Activated CD4-positive, CD25-positive, alpha-beta regulatory T cell treated with anti-CD3 and anti-CD28 coated beads, Interleukin-2, amount 50 U/mL, for 24 hours (primary cell): ENCODE results near the gene EIF1.

ENCODE experiments used
- ATAC-seq, 2 donors: fragments of 150-1000 bp; cut with Tn5 transposase; one replicate each; pipeline ENCODE4 v1.10.0; 2021; ENCODE audit warnings: mild to moderate bottlenecking in 1 of 2, moderate library complexity in 1 of 2

Gene EIF1

GRCh38 chr17:41705271-41705991 lies 16.7 kb downstream of the EIF1 start:
- ATAC-seq, result no peak

DNA sequence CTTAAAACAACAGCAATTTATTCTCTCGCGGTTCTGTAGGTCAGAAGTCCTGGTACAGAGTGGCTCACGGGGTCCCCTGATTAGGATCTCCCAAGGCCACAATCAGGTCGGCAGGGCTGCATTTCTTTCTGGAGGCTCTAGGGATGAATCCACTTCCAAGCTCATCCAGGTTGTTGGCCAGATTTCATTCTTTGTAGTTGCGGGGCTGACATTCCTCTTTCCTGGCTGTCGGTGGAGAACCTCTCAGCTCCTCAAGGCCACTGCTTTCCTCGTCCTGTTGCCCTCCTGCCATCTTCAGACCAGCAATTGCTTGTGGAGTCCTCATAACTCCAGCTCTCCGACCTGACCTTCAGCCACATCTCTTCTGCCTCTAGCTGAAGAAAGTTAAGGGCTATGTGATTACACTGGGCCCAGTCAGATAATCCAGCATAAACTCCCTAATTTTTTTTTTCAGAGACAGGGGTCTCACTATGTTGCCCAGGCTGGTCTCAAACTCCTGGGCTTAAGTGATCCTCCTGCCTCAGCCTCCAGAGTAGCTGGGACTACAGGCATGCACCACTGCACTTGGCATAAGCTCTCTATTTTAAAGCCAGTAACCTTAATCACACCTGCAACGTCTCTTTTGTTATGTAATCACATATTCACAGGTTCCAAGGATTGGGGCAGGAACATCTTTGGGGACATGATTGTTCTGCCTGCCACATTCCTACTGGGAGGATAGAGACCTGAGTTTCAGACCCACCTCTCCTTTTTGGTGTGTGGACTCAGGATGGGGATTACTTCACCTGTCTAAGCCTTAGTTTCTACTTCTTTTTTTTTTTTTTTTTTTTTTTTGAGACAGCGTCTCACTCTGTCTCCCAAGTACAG lies 19.4 kb downstream of the EIF1 start:
- ATAC-seq, result no peak

GRCh38 chr17:41710472-41711090 lies 21.9 kb downstream of the EIF1 start:
- ATAC-seq, result peak; percentile 89 to 97

- ATAC-seq, result no peak
Measured at GRCh38 chr17:41711669-41712400, 23.1 kb downstream of the EIF1 start, which contains the start of gene GAST. TSS of gene GAST (plus strand) at chr17:41712331. CDS start at chr17:41715437, 3,106 bp downstream.

DNA sequence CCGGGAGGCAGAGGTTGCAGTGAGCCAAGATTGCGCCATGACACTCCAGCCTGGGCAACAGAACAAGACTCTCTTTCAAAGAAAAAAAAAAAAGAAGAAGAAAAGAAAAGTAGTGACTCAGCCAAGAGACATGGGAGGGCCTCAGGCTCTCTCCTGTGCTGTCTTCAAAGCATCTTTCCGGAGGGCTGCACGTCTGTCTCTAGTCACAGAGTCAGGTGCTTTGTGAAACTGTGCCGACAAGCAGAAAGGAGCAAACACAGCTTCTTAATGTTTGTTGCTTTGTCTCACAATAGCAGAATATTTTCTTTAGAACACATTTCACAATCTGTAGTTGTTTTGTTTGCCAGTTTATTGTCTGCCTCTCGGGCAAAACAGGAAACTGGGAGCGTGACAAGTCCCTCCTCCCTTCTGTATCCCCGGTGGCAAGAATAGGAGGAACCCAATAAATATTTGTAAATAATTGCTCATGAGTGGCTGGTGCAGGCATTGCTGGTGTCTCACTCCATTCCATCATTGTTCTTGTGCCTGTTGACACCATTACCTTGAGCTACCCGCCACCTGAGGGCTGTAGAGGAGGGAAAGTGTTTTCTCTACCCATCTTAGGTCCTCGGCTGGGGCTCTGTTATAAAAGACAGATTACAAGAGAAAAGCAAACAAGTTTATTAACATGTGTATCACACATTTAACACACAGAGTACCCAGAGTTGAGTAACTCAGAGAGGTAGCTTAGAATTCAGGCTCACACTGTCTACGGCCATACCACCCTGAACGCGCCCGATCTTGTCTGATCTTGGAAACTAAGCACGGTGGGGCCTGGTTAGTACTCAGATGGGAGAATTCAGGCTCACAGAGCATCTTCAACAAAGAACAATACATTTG lies 29.0 kb downstream of the EIF1 start:
- peak; percentile 81 to 85 for ATAC-seq

- ATAC-seq, result no peak
Measured at GRCh38 chr17:41718287-41718645, 29.6 kb downstream of the EIF1 start.

- no peak for ATAC-seq
Measured at GRCh38 chr17:41722231-41722630, 33.5 kb downstream of the EIF1 start.

DNA sequence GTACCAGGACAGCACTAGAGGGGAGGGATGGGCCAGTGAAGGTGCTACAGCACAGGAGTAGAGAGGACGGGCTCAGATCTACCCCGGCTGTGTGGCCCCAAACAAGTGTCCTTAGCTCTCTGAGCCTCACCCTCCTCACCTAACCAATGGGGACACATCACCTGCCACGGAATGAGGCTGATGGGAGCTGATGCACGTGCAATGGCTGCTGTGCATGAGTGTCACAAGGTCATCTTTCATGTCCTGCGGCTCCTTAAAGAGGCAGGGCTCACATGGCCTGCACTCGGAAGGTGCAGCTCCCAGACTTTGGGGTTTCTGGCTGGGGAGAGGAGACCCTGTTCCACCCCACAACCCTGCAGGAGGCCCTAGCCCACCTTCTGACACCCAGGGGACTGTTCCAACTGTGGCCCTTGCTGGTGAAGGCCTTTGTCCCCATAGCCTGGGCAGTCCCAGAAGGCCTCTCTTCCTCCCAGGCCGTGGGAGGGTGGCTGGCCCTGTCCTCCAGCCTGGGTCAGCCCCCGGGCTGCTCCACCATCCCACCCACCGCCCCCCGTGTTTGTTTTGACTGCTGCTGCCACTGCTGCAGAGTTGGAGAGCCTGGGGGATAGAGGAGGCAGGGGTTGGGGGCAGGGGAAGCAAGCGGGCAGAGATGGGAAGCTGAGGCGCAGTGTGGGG lies 35.3 kb downstream of the EIF1 start:
- ATAC-seq, result no peak

DNA sequence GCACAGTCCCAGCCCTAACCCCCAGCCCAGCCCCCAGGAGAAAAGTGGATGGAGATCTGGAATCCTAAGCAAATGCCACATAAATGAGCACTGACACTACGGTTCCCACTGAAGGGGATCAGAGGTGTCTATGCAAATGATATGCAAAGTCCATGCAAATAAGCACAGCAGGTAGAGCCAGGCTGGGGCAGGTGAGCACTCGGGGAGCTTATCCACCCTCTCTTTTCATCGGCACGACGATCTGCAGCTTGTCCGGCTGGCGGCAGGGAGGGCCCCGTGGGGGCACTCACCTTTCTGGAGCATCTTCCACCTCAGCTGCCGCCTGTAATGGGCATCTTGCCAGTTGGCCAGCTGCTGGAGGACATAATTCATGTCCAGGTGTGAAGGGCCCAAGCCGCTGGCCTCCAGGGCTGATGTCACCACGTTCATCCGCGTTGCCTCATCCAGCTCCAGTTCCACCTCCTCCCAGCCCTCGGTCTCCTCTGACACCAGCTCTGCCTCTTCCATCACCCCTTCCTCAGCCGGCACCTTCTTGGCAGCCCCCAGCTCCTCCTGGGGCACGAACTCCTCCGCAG lies 35.9 kb downstream of the EIF1 start:
- ATAC-seq, result no peak

GRCh38 chr17:41725134-41725533 lies 36.4 kb downstream of the EIF1 start:
- no peak for ATAC-seq

- no peak for ATAC-seq
Measured at GRCh38 chr17:41728056-41728455, 39.4 kb downstream of the EIF1 start.

- ATAC-seq, result no peak
Measured at GRCh38 chr17:41730479-41730878, 41.8 kb downstream of the EIF1 start.

GRCh38 chr17:41731836-41732235 lies 43.2 kb downstream of the EIF1 start:
- no peak for ATAC-seq

DNA sequence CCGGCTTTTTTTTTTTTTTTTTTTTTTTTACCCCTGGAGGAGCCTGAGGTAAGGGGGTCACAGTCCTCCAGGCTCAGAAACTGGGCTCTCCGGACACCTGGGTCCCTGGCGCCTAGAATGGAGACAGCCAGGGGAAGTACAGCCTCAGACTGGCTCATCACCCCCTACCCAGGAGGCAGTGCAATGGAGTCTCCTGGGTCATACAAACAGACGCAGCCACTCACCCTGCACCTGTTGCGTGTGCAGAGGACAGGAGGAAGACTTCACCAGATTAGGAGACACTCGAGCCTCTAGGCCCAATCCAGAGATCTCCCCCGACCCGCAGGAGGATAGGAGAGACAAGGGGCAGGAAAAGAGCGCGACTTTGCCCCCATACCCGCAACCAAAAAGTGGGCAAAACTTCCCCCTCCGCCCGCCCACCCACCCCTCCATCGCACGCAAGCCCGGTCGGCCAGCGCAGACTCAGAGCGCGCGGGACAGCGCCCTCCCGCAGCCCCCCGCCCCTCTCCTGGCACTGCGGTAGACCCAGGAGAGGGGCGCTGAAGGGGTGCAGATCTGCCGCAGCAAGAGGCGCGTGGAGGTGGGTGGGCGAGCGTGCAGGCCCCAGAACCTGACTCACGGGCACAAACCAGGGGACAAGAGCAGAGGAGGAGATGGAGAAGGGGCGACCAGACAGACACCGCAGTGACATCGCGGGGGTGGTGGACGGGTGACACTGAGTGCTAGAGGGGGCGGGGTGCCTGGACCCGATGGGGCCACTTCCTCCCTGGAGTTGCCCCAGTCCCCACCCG lies 44.9 kb downstream of the EIF1 start:
- no peak for ATAC-seq

GRCh38 chr17:41734139-41734948 lies 45.7 kb downstream of the EIF1 start, which contains the start of gene HAP1:
TSS of gene HAP1 (minus strand) at chr17:41734643. CDS start at chr17:41734634, 9 bp downstream.
- ATAC-seq, result no peak

DNA sequence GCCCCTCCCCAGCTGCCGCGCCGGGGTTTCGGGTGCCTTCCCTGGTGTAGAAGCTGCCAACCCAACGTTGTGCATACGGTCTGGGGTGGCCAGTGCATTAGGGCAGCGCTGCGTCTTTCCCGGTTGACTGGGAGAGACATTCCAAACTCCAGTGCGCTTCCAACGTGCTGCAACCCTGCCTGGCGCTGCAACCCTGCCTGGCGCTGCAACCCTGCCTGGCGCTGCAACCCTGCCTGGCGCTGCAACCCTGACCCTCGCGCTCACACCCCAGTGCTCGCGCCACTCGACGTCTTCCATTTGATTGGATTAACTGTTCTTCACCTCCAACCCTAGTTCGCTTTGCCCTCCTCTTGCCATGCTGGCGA lies 46.2 kb downstream of the EIF1 start:
- ATAC-seq, result no peak

DNA sequence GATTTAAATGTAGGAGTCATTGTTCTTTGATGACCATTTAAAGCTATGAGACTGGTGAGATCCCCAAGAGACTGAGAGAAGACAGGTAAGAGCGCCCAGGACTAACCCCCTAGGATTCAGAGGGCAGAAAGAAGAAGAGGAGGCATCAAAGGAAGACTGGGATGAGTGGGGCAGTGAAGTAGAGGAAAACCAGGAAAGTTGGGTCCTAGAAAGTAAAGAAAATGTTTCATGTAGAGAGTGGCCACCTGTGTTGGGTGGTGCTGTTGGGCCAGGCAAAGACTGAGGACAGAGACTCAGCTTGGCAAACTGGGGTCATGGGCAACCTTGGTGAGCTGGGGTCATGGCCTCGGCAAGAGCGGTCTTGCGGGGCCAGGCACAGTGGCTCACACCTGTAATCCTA lies 47.1 kb downstream of the EIF1 start:
- no peak for ATAC-seq

DNA sequence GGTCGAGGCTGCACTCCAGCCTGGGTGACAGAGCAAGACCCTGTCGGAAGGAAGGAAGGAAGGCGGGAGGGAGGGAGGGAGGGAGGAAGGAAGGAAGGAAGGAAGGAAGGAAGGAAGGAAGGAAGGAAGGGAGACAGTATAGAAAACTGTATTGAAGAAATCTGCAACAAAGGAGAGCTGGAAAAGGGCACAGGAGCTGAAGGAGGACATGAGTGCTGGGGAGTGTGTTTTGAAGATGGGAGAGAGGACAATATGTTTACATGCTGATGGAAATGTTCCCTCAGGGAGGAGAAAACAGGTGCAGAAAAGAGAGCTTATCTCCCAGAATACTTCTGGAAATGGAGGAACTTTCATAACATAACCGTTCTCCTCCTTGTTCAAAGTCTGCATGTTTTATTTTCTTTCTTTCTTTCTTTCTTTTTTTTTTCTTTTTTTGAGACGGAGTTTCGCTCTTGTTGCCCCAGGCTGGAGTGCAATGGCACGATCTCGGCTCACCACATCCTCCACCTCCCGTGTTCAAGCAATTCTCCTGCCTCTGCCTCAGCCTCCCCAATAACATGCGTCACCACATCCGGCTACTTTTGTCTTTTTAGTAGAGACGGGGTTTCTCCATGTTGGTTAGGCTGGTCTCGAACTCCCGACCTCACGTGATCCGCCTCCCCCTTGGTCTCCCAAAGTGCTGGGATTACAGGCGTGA lies 48.4 kb downstream of the EIF1 start:
- no peak for ATAC-seq

GRCh38 chr17:41737680-41738023 lies 49.0 kb downstream of the EIF1 start:
- ATAC-seq, result no peak
